ENCODE results near the gene CHCHD3.

DNA sequence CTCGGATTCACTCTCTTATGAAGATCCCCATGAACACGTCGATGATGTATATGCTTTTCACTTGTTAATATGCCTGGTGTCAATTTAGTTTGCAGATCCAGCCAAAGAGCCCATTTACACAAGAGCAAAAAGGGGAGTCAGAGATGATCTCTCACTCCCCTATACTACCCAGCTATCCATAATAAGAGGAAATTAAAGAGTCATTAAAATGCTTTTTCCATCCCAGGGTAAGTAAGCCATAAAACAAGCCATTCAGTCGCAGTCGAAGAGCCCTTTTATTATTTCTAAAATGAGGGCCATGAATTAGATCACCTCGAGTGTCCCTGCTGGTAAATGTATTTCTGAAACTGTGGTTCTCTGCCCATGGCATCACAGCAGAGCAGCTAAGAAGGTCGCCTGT lies 41.2 kb downstream of the CHCHD3 start:
- TF ChIP-seq, protein P1, sequence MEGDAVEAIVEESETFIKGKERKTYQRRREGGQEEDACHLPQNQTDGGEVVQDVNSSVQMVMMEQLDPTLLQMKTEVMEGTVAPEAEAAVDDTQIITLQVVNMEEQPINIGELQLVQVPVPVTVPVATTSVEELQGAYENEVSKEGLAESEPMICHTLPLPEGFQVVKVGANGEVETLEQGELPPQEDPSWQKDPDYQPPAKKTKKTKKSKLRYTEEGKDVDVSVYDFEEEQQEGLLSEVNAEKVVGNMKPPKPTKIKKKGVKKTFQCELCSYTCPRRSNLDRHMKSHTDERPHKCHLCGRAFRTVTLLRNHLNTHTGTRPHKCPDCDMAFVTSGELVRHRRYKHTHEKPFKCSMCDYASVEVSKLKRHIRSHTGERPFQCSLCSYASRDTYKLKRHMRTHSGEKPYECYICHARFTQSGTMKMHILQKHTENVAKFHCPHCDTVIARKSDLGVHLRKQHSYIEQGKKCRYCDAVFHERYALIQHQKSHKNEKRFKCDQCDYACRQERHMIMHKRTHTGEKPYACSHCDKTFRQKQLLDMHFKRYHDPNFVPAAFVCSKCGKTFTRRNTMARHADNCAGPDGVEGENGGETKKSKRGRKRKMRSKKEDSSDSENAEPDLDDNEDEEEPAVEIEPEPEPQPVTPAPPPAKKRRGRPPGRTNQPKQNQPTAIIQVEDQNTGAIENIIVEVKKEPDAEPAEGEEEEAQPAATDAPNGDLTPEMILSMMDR (IDR thresholded peaks at IDR 0.05), result no peak
- TF ChIP-seq ZFX (IDR thresholded peaks at IDR 0.05; ENCODE audit: borderline replicate concordance), result no peak

Measured in 22Rv1 (cell line).